AG04450 (cell line): ENCODE measurements around the gene BCCIP. TPM values are rescaled to one million over a fixed set of nuclear protein-coding genes. Genes with fewer than 3 reads are reported as not detected.

Source experiments
- CTCF ChIA-PET: fragments of 300-600, 350-600 bp; formaldehyde crosslinking; extraction: SDS; loops from one replicate; lab custom pipeline; 2022; ENCODE audit warnings: antibody characterized with exemption, inconsistent platforms; lab: Charles Lee
- POLR2A ChIA-PET: fragments of 350-600 bp; formaldehyde crosslinking; extraction: SDS; loops from one replicate; lab custom pipeline; 2021; ENCODE audit warnings: antibody characterized with exemption, inconsistent platforms; lab: Yijun Ruan, JAX
- DNase-seq: peaks from one replicate; pipeline ENCODE4 v3.0.0-alpha.2; 2011; ENCODE audit warnings: low read depth, low spot score
- H3K27ac ChIP-seq: one replicate; pipeline ENCODE4 v1.5.1; 2012; ENCODE audit warnings: low read depth, low read length, control low read depth
- H3K27me3 ChIP-seq: one replicate; pipeline ENCODE4 v1.6.0; 2012; ENCODE audit warnings: low read length; ENCODE audit not compliant: control insufficient read depth, insufficient read depth
- H3K4me3 ChIP-seq: 2 replicates; pipeline ENCODE4 v1.5.1; 2011; ENCODE audit warnings: mild to moderate bottlenecking, low read depth, low read length, control low read depth
- H3K9me3 ChIP-seq: 2 replicates; pipeline ENCODE4 v1.5.1; 2012; ENCODE audit warnings: low read length; ENCODE audit not compliant: control insufficient read depth, insufficient read depth
- polyA plus RNA-seq: library from polyadenylated mRNA; depleted of rRNA; stranded (reverse); fragments of >200 nt; gene quantifications from 2 replicates; pipeline ENCODE4 v1.2.3, GENCODE V29; 2011
- TF ChIP-seq, protein P1 (sequence below): IDR thresholded peaks from 2 replicates; pipeline ENCODE4 v1.5.1; 2011; ENCODE audit warnings: low read depth, low read length, control low read depth, inconsistent platforms

BCCIP gene
- polyA plus RNA-seq, 1 experiment = 63.8 TPM

DNA sequence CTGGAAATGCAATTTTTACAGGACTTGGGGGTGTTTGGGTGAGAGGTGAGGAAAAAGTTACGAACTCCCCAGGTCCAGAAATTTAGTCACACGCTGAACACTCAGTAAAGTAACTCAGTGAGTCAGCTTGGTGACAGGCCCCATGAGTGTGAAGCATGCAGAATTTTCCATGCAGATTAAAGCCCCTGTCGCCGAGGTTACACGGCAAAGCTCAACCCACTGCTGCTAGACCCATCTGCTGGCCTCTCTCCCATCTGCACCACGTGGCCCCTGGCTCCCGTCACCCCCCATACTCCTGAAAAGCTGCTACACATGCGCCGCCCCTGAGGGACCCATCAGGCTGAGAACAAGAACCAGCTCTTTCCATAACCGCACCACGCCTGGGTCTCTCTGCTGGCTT is 40.7 kb upstream of the BCCIP start:
- Histone ChIP-seq H3K27ac (no peak overlapping the region), H3K27me3 (peaks cover 4% of the 10 kb centered on the region), H3K9me3 (no peaks in the 10 kb centered on the region), H3K4me3 (no peak overlapping the region)
- no peak for DNase-seq
- TF ChIP-seq, protein P1, sequence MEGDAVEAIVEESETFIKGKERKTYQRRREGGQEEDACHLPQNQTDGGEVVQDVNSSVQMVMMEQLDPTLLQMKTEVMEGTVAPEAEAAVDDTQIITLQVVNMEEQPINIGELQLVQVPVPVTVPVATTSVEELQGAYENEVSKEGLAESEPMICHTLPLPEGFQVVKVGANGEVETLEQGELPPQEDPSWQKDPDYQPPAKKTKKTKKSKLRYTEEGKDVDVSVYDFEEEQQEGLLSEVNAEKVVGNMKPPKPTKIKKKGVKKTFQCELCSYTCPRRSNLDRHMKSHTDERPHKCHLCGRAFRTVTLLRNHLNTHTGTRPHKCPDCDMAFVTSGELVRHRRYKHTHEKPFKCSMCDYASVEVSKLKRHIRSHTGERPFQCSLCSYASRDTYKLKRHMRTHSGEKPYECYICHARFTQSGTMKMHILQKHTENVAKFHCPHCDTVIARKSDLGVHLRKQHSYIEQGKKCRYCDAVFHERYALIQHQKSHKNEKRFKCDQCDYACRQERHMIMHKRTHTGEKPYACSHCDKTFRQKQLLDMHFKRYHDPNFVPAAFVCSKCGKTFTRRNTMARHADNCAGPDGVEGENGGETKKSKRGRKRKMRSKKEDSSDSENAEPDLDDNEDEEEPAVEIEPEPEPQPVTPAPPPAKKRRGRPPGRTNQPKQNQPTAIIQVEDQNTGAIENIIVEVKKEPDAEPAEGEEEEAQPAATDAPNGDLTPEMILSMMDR = no peak
- ChIA-PET CTCF (no interaction called here), POLR2A (no interaction called here)

DNA sequence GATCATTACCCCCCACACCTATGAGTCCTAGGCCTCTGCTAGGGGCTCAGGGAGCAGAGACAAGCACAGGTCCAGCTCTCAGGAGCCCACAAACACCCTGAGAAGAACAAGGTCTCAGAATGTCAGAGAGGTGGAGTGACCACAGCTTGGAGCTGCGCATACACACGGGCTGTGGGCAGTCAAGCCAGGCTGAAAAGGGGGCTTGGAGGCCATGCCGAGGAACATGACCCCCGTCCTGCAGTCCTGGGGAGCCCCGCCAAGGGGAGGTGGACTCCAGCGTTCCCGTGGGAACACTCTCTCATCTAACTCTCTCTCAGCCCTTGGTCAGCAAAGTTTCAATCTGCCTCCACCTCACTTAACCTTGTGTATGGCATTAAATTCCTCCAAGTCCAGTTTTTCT is 39.9 kb upstream of the BCCIP start:
- no peak overlapping the region for H3K4me3 ChIP-seq
- TF ChIP-seq, protein P1 = no peak
- CTCF ChIA-PET = no interaction called here
- H3K27me3 ChIP-seq = no peaks in the 10 kb centered on the region
- DNase-seq = no peak
- POLR2A ChIA-PET = no interaction called here
- no peaks in the 10 kb centered on the region for H3K9me3 ChIP-seq
- no peak overlapping the region for H3K27ac ChIP-seq

DNA sequence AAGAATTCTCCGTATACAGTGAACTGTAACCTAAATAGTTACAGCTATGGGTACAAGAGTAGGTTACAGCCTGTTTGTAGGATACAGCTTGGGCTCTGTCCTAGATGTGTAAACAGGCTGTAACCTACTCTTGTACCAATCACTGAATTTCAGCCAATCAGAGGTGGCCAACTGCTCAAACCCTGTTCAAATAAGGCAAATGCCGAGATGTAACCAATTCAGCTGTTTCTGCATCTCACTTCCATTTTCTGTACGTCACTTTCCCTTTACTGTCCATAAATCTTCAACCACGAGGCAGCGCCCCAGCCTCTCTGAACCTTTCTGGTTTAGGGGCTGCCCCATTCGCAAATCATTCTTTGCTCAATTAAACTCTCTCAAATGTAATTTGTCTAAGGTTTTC is 39.4 kb upstream of the BCCIP start:
- TF ChIP-seq, protein P1 = no peak
- no peaks in the 10 kb centered on the region for H3K9me3 ChIP-seq
- POLR2A ChIA-PET = no interaction called here
- H3K27ac ChIP-seq = no peak overlapping the region
- CTCF ChIA-PET = interaction anchor here (0.6 kb wide), 1 partner anchor 16 kb away, joined by 4 read pairs; no protein-coding TSS in a partner anchor
- no peak overlapping the region for H3K4me3 ChIP-seq
- no peak for DNase-seq
- H3K27me3 ChIP-seq = no peaks in the 10 kb centered on the region

DNA sequence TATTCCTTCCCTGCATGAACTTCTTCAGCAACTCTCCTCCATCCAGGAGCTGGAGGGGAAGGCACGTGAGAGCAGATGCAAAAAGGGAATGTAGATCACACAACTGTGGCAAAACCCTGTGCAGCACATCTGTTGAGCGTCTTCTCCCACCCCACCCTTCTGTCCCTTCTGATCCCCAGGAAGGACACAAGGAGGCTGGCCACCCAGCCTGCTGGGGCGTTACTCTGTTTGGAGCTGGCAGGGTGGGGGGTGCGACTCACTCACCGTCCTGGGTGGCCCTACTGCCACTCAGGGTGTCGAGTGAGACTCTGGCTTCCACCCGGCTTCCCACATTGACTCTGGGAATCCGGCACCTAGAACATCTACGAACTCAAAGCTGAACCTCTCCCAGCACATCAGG is 37.6 kb upstream of the BCCIP start:
- TF ChIP-seq, protein P1 = no peak
- Histone ChIP-seq H3K4me3 (no peak overlapping the region), H3K9me3 (no peaks in the 10 kb centered on the region), H3K27me3 (no peaks in the 10 kb centered on the region), H3K27ac (no peak overlapping the region)
- ChIA-PET POLR2A (no interaction called here), CTCF (no interaction called here)
- no peak for DNase-seq

DNA sequence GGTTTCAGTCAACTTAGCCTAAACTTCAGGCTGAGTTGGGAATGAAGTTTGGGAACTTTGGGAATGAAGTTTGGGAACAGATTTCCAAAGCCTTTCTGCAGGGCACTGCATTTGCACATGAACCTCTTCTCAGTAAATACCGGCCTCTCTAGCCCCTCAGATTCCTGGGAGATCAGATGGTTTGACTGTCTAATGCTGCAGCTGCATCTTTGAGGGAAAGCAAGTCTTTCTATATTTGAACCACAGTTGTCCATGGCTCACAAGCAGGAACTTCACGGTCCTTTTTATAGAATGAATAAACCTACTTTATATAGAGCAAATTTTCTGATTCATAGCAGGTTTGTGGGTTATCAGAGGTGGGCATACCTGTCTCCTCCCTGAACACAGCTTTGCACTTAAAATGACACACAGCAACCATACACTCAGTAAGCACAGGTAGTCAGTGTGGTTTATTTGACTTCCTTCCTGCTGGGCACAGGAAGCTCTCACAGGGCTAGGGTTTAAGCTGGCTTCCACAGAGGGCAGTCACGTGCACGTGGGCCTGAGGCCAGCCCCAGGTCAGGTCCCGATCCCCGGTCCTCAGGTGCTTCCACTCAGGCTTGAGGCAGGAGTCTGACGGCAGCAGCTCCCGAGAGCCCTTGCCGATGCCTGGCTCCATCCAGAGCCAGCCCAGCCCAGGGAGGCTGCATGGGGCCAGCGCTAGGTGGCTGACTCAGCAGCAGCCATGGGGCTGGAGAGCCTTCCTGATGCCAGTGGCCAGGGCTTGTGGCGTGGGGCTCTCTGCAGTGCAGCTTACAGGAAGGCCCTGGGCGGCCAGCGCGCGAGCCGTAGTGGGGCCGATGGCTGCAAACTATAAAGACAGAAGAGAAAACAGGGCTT is 35.0 kb upstream of the BCCIP start:
- no peak overlapping the region for H3K27ac ChIP-seq
- DNase-seq = no peak
- ChIA-PET CTCF (no interaction called here), POLR2A (no interaction called here)
- TF ChIP-seq, protein P1 = no peak
- H3K9me3 ChIP-seq = no peaks in the 10 kb centered on the region
- H3K27me3 ChIP-seq = no peaks in the 10 kb centered on the region
- H3K4me3 ChIP-seq = no peak overlapping the region
